Measurements from ENCODE around the gene STEAP1B. TPM values are rescaled to one million over a fixed set of nuclear protein-coding genes. Genes with fewer than 3 reads are reported as not detected.

STEAP1B gene
- polyA plus RNA-seq, 3 donors = 0.16 TPM; not detected in 2

GRCh38 chr7:22482503-22482902, 17.5 kb downstream of the STEAP1B start:
- Histone ChIP-seq H3K9ac (ENCODE audit: insufficient read depth, low read length, poor library complexity, severe bottlenecking) (no peak overlapping the region), H4K20me1 (ENCODE audit: insufficient read depth, low read length) (no peaks in the 10 kb centered on the region), H3K79me2 (ENCODE audit: insufficient read depth, low read length) (no peaks in the 10 kb centered on the region), H2AFZ (ENCODE audit: insufficient read depth, low read depth, low read length, poor library complexity, severe bottlenecking) (no peak overlapping the region), H3K9me3 (replicated peaks in 1 of 2; ENCODE audit: control insufficient read depth in 1 of 2, insufficient read depth in 1 of 2, low read length in 2 of 2) (peaks cover 0 to 3% of the 10 kb centered on the region in 2 donors), H3K4me3 (replicated peaks in 1 of 3; ENCODE audit: low read depth in 2 of 3, low read length in 3 of 3) (no peak overlapping the region), H3K4me1 (ENCODE audit: control insufficient read depth in 1 of 2, insufficient read depth in 2 of 2, low read length in 2 of 2) (peaks cover 15 to 16% of the 10 kb centered on the region in 2 donors), H3K27me3 (ENCODE audit: control insufficient read depth in 2 of 2, insufficient read depth in 2 of 2, low read length in 2 of 2) (peaks cover 12 to 22% of the 10 kb centered on the region in 2 donors), H3K4me2 (replicated peaks; ENCODE audit: extremely low read depth, low read length, poor library complexity, severe bottlenecking) (no peak overlapping the region), H3K27ac (ENCODE audit: low read depth in 1 of 2, low read length in 2 of 2) (no peak overlapping the region), H3K36me3 (replicated peaks in 1 of 2; ENCODE audit: control insufficient read depth in 1 of 2, insufficient read depth in 2 of 2, low read length in 2 of 2) (no peaks in the 10 kb centered on the region)
- intact Hi-C loops (cut with micrococcal nuclease) = no loop called here
- Mint-ChIP-seq H3K4me1 (peaks cover 24% of the 10 kb centered on the region), H3K36me3 (no peaks in the 10 kb centered on the region), H3K27ac (no peak overlapping the region), H3K4me3 (peak overlapping the region in 1 of 2 donors; percentile 26), H3K9me3 (peaks cover 0 to 5% (median 0%) of the 10 kb centered on the region in 7 donors), H3K27me3 (ENCODE audit: low read depth in 3 of 3) (peaks cover 10 to 30% (median 19%) of the 10 kb centered on the region in 3 donors)
- TF ChIP-seq CTCF (IDR thresholded peaks at IDR 0.05) = no peak
- no peak for DNase-seq
- WGBS (ENCODE audit: insufficient coverage) = no CpG with 5 or more reads among the region's 1 CpG

- H3K27ac Mint-ChIP-seq = peak overlapping the region in 1 of 7 donors; percentile 56
- peaks cover 0 to 8% (median 5%) of the 10 kb centered on the region in 7 donors for H3K9me3 Mint-ChIP-seq
- intact Hi-C loops (cut with micrococcal nuclease) = no loop called here
- H3K4me3 Mint-ChIP-seq = peak overlapping the region in 1 of 2 donors; percentile 21
- H3K27me3 ChIP-seq (ENCODE audit: control insufficient read depth in 2 of 2, insufficient read depth in 2 of 2, low read length in 2 of 2) = peaks cover 12 to 22% of the 10 kb centered on the region in 2 donors
- peaks cover 0 to 3% of the 10 kb centered on the region in 2 donors for H3K9me3 ChIP-seq (replicated peaks in 1 of 2; ENCODE audit: control insufficient read depth in 1 of 2, insufficient read depth in 1 of 2, low read length in 2 of 2)
- peaks cover 29% of the 10 kb centered on the region for H3K4me1 Mint-ChIP-seq
- H3K4me2 ChIP-seq (replicated peaks; ENCODE audit: extremely low read depth, low read length, poor library complexity, severe bottlenecking) = peak overlapping the region; percentile 45
- H3K27ac ChIP-seq (ENCODE audit: low read depth in 1 of 2, low read length in 2 of 2) = no peak overlapping the region
- no peak overlapping the region for H3K9ac ChIP-seq (ENCODE audit: insufficient read depth, low read length, poor library complexity, severe bottlenecking)
- no peaks in the 10 kb centered on the region for H3K36me3 ChIP-seq (replicated peaks in 1 of 2; ENCODE audit: control insufficient read depth in 1 of 2, insufficient read depth in 2 of 2, low read length in 2 of 2)
- no peak for TF ChIP-seq CTCF (IDR thresholded peaks at IDR 0.05)
- no peaks in the 10 kb centered on the region for H4K20me1 ChIP-seq (ENCODE audit: insufficient read depth, low read length)
- no peak overlapping the region for H2AFZ ChIP-seq (ENCODE audit: insufficient read depth, low read depth, low read length, poor library complexity, severe bottlenecking)
- H3K27me3 Mint-ChIP-seq (ENCODE audit: low read depth in 3 of 3) = peaks cover 11 to 28% (median 22%) of the 10 kb centered on the region in 3 donors
- 0% methylated on average over 4 of the region's 5 CpGs for WGBS (ENCODE audit: insufficient coverage)
- H3K79me2 ChIP-seq (ENCODE audit: insufficient read depth, low read length) = no peaks in the 10 kb centered on the region
- H3K36me3 Mint-ChIP-seq = no peaks in the 10 kb centered on the region
- H3K4me1 ChIP-seq (ENCODE audit: control insufficient read depth in 1 of 2, insufficient read depth in 2 of 2, low read length in 2 of 2) = peaks cover 15 to 16% of the 10 kb centered on the region in 2 donors
- DNase-seq = peak; percentile 31 to 54 (median 48)
- H3K4me3 ChIP-seq (replicated peaks in 1 of 3; ENCODE audit: low read depth in 2 of 3, low read length in 3 of 3) = no peak overlapping the region
These were observed 18.3 kb downstream of the STEAP1B start for GRCh38 chr7:22481726-22482125.
